Measurements from ENCODE around the gene N4BP3. TPM values are rescaled to one million over a fixed set of nuclear protein-coding genes. Genes with fewer than 3 reads are reported as not detected.

N4BP3 gene
- total and polyA plus RNA-seq, 2 experiments from 2014 or later = 9.8 to 58.2 TPM

- no peak for TF ChIP-seq ZNF462 (CRISPR knock-in tag; IDR thresholded peaks at IDR 0.05)
- no peak for TF ChIP-seq ZNF331 (CRISPR knock-in tag; IDR thresholded peaks at IDR 0.05; ENCODE audit: low read depth)
- no peak for TF ChIP-seq JUNB (IDR thresholded peaks at IDR 0.05; ENCODE audit: unreplicated experiment)
- no peak for TF ChIP-seq POLR2AphosphoS5 (IDR thresholded peaks at IDR 0.05; ENCODE audit: low read depth)
Measured at GRCh38 chr5:178125253-178125906, 12.0 kb downstream of the N4BP3 start (continued).

GRCh38 chr5:178126556-178126955 lies 13.2 kb downstream of the N4BP3 start:
- peaks cover 28% of the 10 kb centered on the region for H3F3A ChIP-seq (replicated peaks; ENCODE audit: low read depth)
- peaks cover 5% of the 10 kb centered on the region for H3K36me3 ChIP-seq (ENCODE audit: insufficient read depth)
- Mint-ChIP-seq H3K27me3 (ENCODE audit: insufficient read depth, low read depth, poor library complexity) (peaks cover 25% of the 10 kb centered on the region), H3K4me3 (peak overlapping the region; percentile 50; the same call in 2 of the 3 replicates), H3K27ac (peak overlapping the region; percentile 97), H3K9me3 (peaks cover under 1% of the 10 kb centered on the region; the same call in 1 of the 3 replicates), H3K36me3 (ENCODE audit: low read depth) (peaks cover 46% of the 10 kb centered on the region), H3K4me1 (peaks cover 63% of the 10 kb centered on the region)
- peaks cover 49% of the 10 kb centered on the region for H3K4me1 ChIP-seq (ENCODE audit: insufficient read depth)
- peak overlapping the region; percentile 96 for H3K27ac ChIP-seq (ENCODE audit: low read depth)
- peak overlapping the region; percentile 34 for H3K4me2 ChIP-seq
- no peaks in the 10 kb centered on the region for H4K20me1 ChIP-seq (replicated peaks; ENCODE audit: insufficient read depth)
- H3K4me3 ChIP-seq = peak overlapping the region; percentile 15; the same call in 1 of the 2 replicates
- peak; percentile 99 for DNase-seq (ENCODE audit: low spot score)
- ATAC-seq = peak; percentile 63
- peaks cover 12% of the 10 kb centered on the region for H3K79me2 ChIP-seq (replicated peaks; ENCODE audit: insufficient read depth)
- no peak overlapping the region for H2AFZ ChIP-seq
- H3K27me3 ChIP-seq (ENCODE audit: insufficient read depth) = no peaks in the 10 kb centered on the region
- no peaks in the 10 kb centered on the region for H3K9me2 ChIP-seq (ENCODE audit: insufficient read depth)
- TF ChIP-seq ETS1 (IDR thresholded peaks at IDR 0.05) (peak; percentile 79), ZNF462 (CRISPR knock-in tag; IDR thresholded peaks at IDR 0.05) (peak; percentile 72), ZNF114 (CRISPR knock-in tag; IDR thresholded peaks at IDR 0.05) (no peak)
